ENCODE measurements around the gene ANAPC4. TPM values are rescaled to one million over a fixed set of nuclear protein-coding genes. Genes with fewer than 3 reads are reported as not detected.

ANAPC4 gene
- total RNA-seq, 1 donor from 2014 or later, result 12.2 TPM

GRCh38 chr4:25466966-25467697 lies 90.1 kb downstream of the ANAPC4 start:
- H3K27ac ChIP-seq (replicated peaks), result no peak overlapping the region
- peaks cover 10% of the 10 kb centered on the region for H3K9me3 ChIP-seq (replicated peaks)
- H3K4me3 ChIP-seq, result no peak overlapping the region
- TF ChIP-seq CTCF (IDR thresholded peaks at IDR 0.05; ENCODE audit: borderline replicate concordance), result no peak
- H3K27me3 ChIP-seq (ENCODE audit: low read depth), result no peaks in the 10 kb centered on the region
- H3K36me3 ChIP-seq, result no peaks in the 10 kb centered on the region
- H3K4me1 ChIP-seq, result no peaks in the 10 kb centered on the region
- DNase-seq, result no peak
- intact Hi-C loops (cut with micrococcal nuclease), result no loop called here

DNA sequence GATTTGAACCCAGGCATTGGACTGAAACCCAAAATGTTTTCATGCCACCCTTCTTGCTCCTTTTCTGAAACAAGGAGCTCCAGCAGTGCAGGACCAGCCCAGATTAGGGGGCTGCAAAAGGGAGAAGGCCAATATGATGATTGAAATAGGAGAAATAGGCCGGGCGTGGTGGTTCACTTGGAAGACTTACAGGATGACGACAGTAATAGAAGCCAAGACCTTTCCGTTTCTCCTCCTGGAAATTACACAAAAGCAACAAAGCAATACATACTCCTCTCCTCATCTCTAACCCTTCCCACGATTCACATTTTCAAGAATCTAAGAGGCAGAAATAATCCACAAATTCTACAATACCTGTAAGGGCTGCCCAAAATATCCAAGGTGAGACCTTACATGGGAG lies 90.8 kb downstream of the ANAPC4 start:
- Histone ChIP-seq H3K27me3 (ENCODE audit: low read depth) (no peaks in the 10 kb centered on the region), H3K27ac (replicated peaks) (no peak overlapping the region), H3K4me1 (no peaks in the 10 kb centered on the region), H3K36me3 (no peaks in the 10 kb centered on the region), H3K9me3 (replicated peaks) (peaks cover 15% of the 10 kb centered on the region), H3K4me3 (no peak overlapping the region)
- intact Hi-C loops (cut with micrococcal nuclease), result no loop called here
- DNase-seq, result no peak
- no peak for TF ChIP-seq CTCF (IDR thresholded peaks at IDR 0.05; ENCODE audit: borderline replicate concordance)

Other genes starting within 250 kb of the ANAPC4 start
- gene SEPSECS, start 216.8 kb upstream of the ANAPC4 start, total RNA-seq, result 4.9 TPM
- gene PI4K2B, start 143.2 kb upstream of the ANAPC4 start, total RNA-seq, result 2.3 TPM
- gene ZCCHC4, start 64.5 kb upstream of the ANAPC4 start, total RNA-seq, result 8.7 TPM